ENCODE data around the gene C12orf60. TPM values are rescaled to one million over a fixed set of nuclear protein-coding genes. Genes with fewer than 3 reads are reported as not detected.

C12orf60 gene
- total and polyA plus RNA-seq, 12 donors: 1.2 to 5.8 (median 3.7) TPM

GRCh38 chr12:14871886-14872285, 68.4 kb downstream of the C12orf60 start:
- 91 to 95% methylated on average over 1 of the region's 1 CpG for WGBS, 2 donors
- TF ChIP-seq CTCF (IDR thresholded peaks at IDR 0.05): no peak
- no peak overlapping the region for H3K27ac ChIP-seq
- intact Hi-C loops (cut with DNase I): no loop called here
- ATAC-seq (no peak), DNase-seq (no peak)
- no peak overlapping the region for H3K4me3 ChIP-seq
- H3K27me3 ChIP-seq: no peaks in the 10 kb centered on the region
- H3K9me3 ChIP-seq: peaks cover 0 to 9% (median 0%) of the 10 kb centered on the region in 11 donors
- no peaks in the 10 kb centered on the region for H3K36me3 ChIP-seq
- H3K4me1 ChIP-seq: peaks cover 0 to 7% (median 0%) of the 10 kb centered on the region in 9 donors

- Histone ChIP-seq H3K36me3 (no peaks in the 10 kb centered on the region), H3K9me3 (no peaks in the 10 kb centered on the region), H3K4me1 (peaks cover 0 to 7% (median 0%) of the 10 kb centered on the region in 9 donors), H3K4me3 (no peak overlapping the region), H3K27ac (no peak overlapping the region), H3K27me3 (no peaks in the 10 kb centered on the region)
- peak in 3 of 8 donors; percentile 47 to 65 (median 54) for ATAC-seq
- TF ChIP-seq CTCF (IDR thresholded peaks at IDR 0.05): no peak
- no peak for DNase-seq
- 46 to 47% methylated on average over 1 of the region's 1 CpG for WGBS, 2 donors
- intact Hi-C loops (cut with DNase I): no loop called here
These were observed 70.1 kb downstream of the C12orf60 start for GRCh38 chr12:14873440-14874185.

Other genes starting within 250 kb of the C12orf60 start
- gene PLBD1, start 235.8 kb upstream of the C12orf60 start, total RNA-seq: 10 to 100 TPM; 19.4 to 45.1 (median 30.1) TPM
- 10 to 100 TPM in 1 of 2 donors, 1 to 10 TPM in 1; 6.4 to 10.9 TPM for gene PLBD1, start 235.8 kb upstream of the C12orf60 start, polyA plus RNA-seq
- gene GUCY2C, start 107.1 kb upstream of the C12orf60 start, total RNA-seq: under 1 TPM in 2 of 10 donors, not detected in 8; 0.06 to 0.15 TPM
- gene GUCY2C, start 107.1 kb upstream of the C12orf60 start, polyA plus RNA-seq: under 1 TPM in 1 of 2 donors, not detected in 1; 0.01 TPM
- gene WBP11, start 192 bp upstream of the C12orf60 start, total RNA-seq: 10 to 100 TPM; 47.6 to 62.3 (median 56.0) TPM
- gene WBP11, start 192 bp upstream of the C12orf60 start, polyA plus RNA-seq: 10 to 100 TPM; 11.9 to 27.6 TPM
- gene SMCO3, start 10.5 kb downstream of the C12orf60 start, total RNA-seq: under 1 TPM in 5 of 10 donors, not detected in 5; 0.10 to 0.24 (median 0.12) TPM
- 1 to 10 TPM in 1 of 2 donors, under 1 TPM in 1; 0.14 to 1.3 TPM for gene SMCO3, start 10.5 kb downstream of the C12orf60 start, polyA plus RNA-seq
- gene ART4, start 39.9 kb downstream of the C12orf60 start, total RNA-seq: 1 to 10 TPM in 9 of 10 donors, under 1 TPM in 1; 0.72 to 3.9 (median 2.8) TPM
- 1 to 10 TPM; 1.3 to 2.7 TPM for gene ART4, start 39.9 kb downstream of the C12orf60 start, polyA plus RNA-seq
- gene MGP, start 82.2 kb downstream of the C12orf60 start, total RNA-seq: 100 to 1,000 TPM; 151 to 456 (median 254) TPM
- gene MGP, start 82.2 kb downstream of the C12orf60 start, polyA plus RNA-seq: 100 to 1,000 TPM; 252 to 528 TPM
- gene ERP27, start 134.9 kb downstream of the C12orf60 start, total RNA-seq: under 1 TPM in 8 of 10 donors, not detected in 2; 0.14 to 0.79 (median 0.28) TPM
- under 1 TPM; 0.20 to 0.44 TPM for gene ERP27, start 134.9 kb downstream of the C12orf60 start, polyA plus RNA-seq
- 100 to 1,000 TPM in 1 of 10 donors, 10 to 100 TPM in 9; 28.1 to 150 (median 37.9) TPM for gene ARHGDIB, start 157.9 kb downstream of the C12orf60 start, total RNA-seq
- gene ARHGDIB, start 157.9 kb downstream of the C12orf60 start, polyA plus RNA-seq: 100 to 1,000 TPM; 114 to 144 TPM
- gene PDE6H, start 169.4 kb downstream of the C12orf60 start, total RNA-seq: not detected
- not detected for gene PDE6H, start 169.4 kb downstream of the C12orf60 start, polyA plus RNA-seq